LHCN-M2 (cell line): ENCODE measurements around the gene MAP1B. TPM values are rescaled to one million over a fixed set of nuclear protein-coding genes. Genes with fewer than 3 reads are reported as not detected.
A peak's percentile ranks its signal among the peaks of the same experiment; 100 is the strongest.
"Not testable (repeated sequence)": the region's sequence is repeated elsewhere in the genome, so short reads cannot be mapped to it uniquely, and the experiment has no call there.

Experiments
- DNase-seq: peaks from one replicate; pipeline ENCODE4 v3.0.0-alpha.2; 2012; ENCODE audit warnings: low read depth
- total RNA-seq: library from RNA; depleted of rRNA; stranded (reverse); fragments of >200 nt; gene quantifications from 2 replicates; pipeline ENCODE4 v1.2.3, GENCODE V29; 2014

MAP1B gene
- total RNA-seq, 1 experiment from 2014 or later, result 197 TPM

- DNase-seq, result peak; percentile 85
Measured at GRCh38 chr5:72160959-72161358, 53.7 kb downstream of the MAP1B start.

GRCh38 chr5:72161951-72162350 lies 54.7 kb downstream of the MAP1B start:
- no peak for DNase-seq

- peak; percentile 34 for DNase-seq
Measured at GRCh38 chr5:72163349-72163983, 56.2 kb downstream of the MAP1B start.

GRCh38 chr5:72166070-72166979 lies 59.0 kb downstream of the MAP1B start:
- no peak for DNase-seq

- DNase-seq, result no peak
Measured at GRCh38 chr5:72167257-72167656, 60.0 kb downstream of the MAP1B start.

- no peak for DNase-seq
Measured at GRCh38 chr5:72167804-72168203, 60.5 kb downstream of the MAP1B start.

GRCh38 chr5:72170101-72170500 lies 62.8 kb downstream of the MAP1B start:
- DNase-seq, result no peak

GRCh38 chr5:72171181-72171580 lies 63.9 kb downstream of the MAP1B start:
- not testable (repeated sequence) for DNase-seq

- DNase-seq, result no peak
Measured at GRCh38 chr5:72171667-72172066, 64.4 kb downstream of the MAP1B start.

- no peak for DNase-seq
Measured at GRCh38 chr5:72172786-72173185, 65.5 kb downstream of the MAP1B start.

- DNase-seq, result no peak
Measured at GRCh38 chr5:72177538-72177937, 70.3 kb downstream of the MAP1B start.

GRCh38 chr5:72179028-72179815 lies 71.9 kb downstream of the MAP1B start:
- DNase-seq, result peak; percentile 93

GRCh38 chr5:72179816-72180440 lies 72.7 kb downstream of the MAP1B start:
- no peak for DNase-seq

GRCh38 chr5:72180925-72181324 lies 73.7 kb downstream of the MAP1B start:
- no peak for DNase-seq

GRCh38 chr5:72182686-72183085 lies 75.4 kb downstream of the MAP1B start:
- DNase-seq, result no peak

GRCh38 chr5:72183101-72183520 lies 75.8 kb downstream of the MAP1B start:
- DNase-seq, result no peak

- no peak for DNase-seq
Measured at GRCh38 chr5:72184408-72184807, 77.1 kb downstream of the MAP1B start.

- peak; percentile 41 for DNase-seq
Measured at GRCh38 chr5:72185496-72186329, 78.4 kb downstream of the MAP1B start.

GRCh38 chr5:72187388-72188075 lies 80.3 kb downstream of the MAP1B start:
- peak; percentile 41 for DNase-seq

- DNase-seq, result no peak
Measured at GRCh38 chr5:72188166-72188565, 80.9 kb downstream of the MAP1B start.
